ENCODE data around the gene GAGE12C.
"Not testable (repeated sequence)": the region's sequence is repeated elsewhere in the genome, so short reads cannot be mapped to it uniquely, and the experiment has no call there.

DNA sequence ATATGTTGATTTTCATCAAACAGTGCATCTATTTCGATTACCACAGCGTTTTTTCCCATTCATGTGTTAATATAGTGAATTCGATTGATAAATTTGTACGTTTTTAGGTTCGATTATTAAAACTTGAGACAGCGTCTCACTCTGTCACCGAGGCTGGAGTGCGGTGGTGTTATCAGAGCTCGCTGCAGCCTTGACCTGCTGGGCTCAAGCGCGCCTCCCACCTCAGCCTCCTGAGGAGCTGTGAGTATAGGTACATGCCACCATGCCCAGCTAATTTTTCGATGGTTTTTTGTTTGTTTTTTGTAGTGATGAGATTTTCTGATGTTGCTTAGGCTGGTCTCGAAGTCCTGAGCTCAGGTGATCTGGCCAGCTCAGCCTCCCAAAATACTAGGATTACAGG lies 37.2 kb downstream of the GAGE12C start:
- TF ChIP-seq, protein P1, sequence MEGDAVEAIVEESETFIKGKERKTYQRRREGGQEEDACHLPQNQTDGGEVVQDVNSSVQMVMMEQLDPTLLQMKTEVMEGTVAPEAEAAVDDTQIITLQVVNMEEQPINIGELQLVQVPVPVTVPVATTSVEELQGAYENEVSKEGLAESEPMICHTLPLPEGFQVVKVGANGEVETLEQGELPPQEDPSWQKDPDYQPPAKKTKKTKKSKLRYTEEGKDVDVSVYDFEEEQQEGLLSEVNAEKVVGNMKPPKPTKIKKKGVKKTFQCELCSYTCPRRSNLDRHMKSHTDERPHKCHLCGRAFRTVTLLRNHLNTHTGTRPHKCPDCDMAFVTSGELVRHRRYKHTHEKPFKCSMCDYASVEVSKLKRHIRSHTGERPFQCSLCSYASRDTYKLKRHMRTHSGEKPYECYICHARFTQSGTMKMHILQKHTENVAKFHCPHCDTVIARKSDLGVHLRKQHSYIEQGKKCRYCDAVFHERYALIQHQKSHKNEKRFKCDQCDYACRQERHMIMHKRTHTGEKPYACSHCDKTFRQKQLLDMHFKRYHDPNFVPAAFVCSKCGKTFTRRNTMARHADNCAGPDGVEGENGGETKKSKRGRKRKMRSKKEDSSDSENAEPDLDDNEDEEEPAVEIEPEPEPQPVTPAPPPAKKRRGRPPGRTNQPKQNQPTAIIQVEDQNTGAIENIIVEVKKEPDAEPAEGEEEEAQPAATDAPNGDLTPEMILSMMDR (IDR thresholded peaks at IDR 0.05) = not testable (repeated sequence)
- TF ChIP-seq POLR2A (IDR thresholded peaks at IDR 0.05) = not testable (repeated sequence)
